ENCODE measurements around the gene PRSS33. TPM values are rescaled to one million over a fixed set of nuclear protein-coding genes. Genes with fewer than 3 reads are reported as not detected.
A peak's percentile ranks its signal among the peaks of the same experiment; 100 is the strongest.

Gene PRSS33
- total RNA-seq, 4 donors from 2014 or later = not detected

DNA sequence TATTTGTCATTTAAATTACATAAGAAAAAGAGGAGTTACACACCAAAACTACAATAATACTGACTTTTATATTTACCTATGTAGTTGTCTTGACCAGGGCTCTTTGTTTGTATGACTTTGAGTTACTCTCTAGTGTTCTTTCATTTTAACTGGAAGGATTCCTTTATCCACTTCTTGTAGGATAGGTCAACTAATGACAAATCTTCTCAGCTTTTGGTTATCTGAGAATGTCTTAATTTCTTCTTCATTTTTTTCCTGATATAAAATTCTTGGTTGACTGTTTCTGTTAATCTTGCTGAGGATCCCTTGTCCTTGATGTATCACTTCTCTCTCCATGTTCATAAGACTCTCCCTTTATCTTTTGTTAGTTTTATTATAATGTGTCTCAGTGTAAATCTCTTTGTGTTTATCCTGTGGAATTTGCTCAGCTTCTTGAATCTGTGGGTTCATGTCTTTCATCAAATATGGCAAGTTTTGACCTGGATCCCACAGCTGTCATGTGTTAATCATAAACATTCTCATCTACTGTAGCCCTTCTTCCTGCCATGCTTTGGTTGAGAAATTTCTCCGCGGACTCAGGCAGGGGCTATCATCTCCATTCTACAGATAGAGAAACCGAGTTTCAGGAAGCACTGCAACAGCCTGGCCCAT, 16.3 kb upstream of the PRSS33 start:
- peaks cover 0 to 9% (median 6%) of the 10 kb centered on the region in 4 donors for H3K4me1 ChIP-seq
- H3K4me3 ChIP-seq = no peak overlapping the region
- DNase-seq = no peak
- intact Hi-C loops (cut with DNase I; ENCODE audit: low total_unique reads) (no loop called here), in situ Hi-C loops (cut with MboI; ENCODE audit: low pct_ligation_motif_present in 1 of 4, low pct_unique_long_range_greater_than_20kb in 1 of 4, low sequenced_read_pairs in 3 of 4) (no loop called here)
- peaks cover 7 to 9% of the 10 kb centered on the region in 2 donors for H3K9me3 ChIP-seq
- no peak for TF ChIP-seq POLR2AphosphoS5 (IDR thresholded peaks at IDR 0.05)
- TF ChIP-seq, protein P1, sequence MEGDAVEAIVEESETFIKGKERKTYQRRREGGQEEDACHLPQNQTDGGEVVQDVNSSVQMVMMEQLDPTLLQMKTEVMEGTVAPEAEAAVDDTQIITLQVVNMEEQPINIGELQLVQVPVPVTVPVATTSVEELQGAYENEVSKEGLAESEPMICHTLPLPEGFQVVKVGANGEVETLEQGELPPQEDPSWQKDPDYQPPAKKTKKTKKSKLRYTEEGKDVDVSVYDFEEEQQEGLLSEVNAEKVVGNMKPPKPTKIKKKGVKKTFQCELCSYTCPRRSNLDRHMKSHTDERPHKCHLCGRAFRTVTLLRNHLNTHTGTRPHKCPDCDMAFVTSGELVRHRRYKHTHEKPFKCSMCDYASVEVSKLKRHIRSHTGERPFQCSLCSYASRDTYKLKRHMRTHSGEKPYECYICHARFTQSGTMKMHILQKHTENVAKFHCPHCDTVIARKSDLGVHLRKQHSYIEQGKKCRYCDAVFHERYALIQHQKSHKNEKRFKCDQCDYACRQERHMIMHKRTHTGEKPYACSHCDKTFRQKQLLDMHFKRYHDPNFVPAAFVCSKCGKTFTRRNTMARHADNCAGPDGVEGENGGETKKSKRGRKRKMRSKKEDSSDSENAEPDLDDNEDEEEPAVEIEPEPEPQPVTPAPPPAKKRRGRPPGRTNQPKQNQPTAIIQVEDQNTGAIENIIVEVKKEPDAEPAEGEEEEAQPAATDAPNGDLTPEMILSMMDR (IDR thresholded peaks at IDR 0.05) = no peak
- TF ChIP-seq POLR2A (IDR thresholded peaks at IDR 0.05) = no peak
- TF ChIP-seq EP300 (IDR thresholded peaks at IDR 0.05; ENCODE audit: low read depth) = no peak
- peaks cover 4% of the 10 kb centered on the region for H3K27me3 ChIP-seq
- H3K27ac ChIP-seq = no peak overlapping the region
- WGBS, 2 donors (ENCODE audit: low coverage in 1 of 2) = 85% methylated on average over 3 of the region's 3 CpGs; no CpG with 5 or more reads in 1 of the 2 donors
- H3K36me3 ChIP-seq = no peaks in the 10 kb centered on the region

DNA sequence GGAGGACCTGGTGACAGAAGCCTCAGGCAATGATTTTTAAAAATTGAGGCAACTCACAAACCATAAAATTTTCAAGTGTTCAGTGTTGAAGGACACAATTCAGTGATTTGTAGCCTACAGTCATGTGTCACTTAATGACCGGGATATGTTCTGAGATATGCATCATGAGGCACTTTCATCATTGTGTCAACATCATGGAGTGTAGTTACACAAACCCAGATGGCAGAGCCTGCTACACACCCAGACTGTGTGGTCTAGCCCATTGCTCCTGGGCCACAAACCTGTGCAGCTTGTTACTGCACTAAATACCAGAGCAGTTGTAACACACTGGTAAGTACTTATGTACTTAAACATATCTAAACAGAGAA, 12.5 kb upstream of the PRSS33 start:
- Histone ChIP-seq H3K4me3 (no peak overlapping the region), H3K9me3 (peaks cover 7 to 9% of the 10 kb centered on the region in 2 donors), H3K4me1 (peaks cover 0 to 26% (median 13%) of the 10 kb centered on the region in 4 donors), H3K27ac (peak overlapping the region; percentile 70 to 79 (median 76)), H3K27me3 (peaks cover 9% of the 10 kb centered on the region), H3K36me3 (no peaks in the 10 kb centered on the region)
- intact Hi-C loops (cut with DNase I; ENCODE audit: low total_unique reads) = no loop called here
- in situ Hi-C loops (cut with MboI; ENCODE audit: low pct_ligation_motif_present in 1 of 4, low pct_unique_long_range_greater_than_20kb in 1 of 4, low sequenced_read_pairs in 3 of 4) = no loop called here
- TF ChIP-seq EP300 (IDR thresholded peaks at IDR 0.05; ENCODE audit: low read depth) (peak; percentile 30), POLR2AphosphoS5 (IDR thresholded peaks at IDR 0.05) (peak in 2 of 3 donors; percentile 62 to 68), POLR2A (IDR thresholded peaks at IDR 0.05) (peak; percentile 21)
- TF ChIP-seq, protein P1 (IDR thresholded peaks at IDR 0.05) = no peak
- 57% methylated on average over 1 of the region's 1 CpG; no CpG with 5 or more reads in 1 of the 2 donors for WGBS, 2 donors (ENCODE audit: low coverage in 1 of 2)
- DNase-seq = peak; percentile 83

DNA sequence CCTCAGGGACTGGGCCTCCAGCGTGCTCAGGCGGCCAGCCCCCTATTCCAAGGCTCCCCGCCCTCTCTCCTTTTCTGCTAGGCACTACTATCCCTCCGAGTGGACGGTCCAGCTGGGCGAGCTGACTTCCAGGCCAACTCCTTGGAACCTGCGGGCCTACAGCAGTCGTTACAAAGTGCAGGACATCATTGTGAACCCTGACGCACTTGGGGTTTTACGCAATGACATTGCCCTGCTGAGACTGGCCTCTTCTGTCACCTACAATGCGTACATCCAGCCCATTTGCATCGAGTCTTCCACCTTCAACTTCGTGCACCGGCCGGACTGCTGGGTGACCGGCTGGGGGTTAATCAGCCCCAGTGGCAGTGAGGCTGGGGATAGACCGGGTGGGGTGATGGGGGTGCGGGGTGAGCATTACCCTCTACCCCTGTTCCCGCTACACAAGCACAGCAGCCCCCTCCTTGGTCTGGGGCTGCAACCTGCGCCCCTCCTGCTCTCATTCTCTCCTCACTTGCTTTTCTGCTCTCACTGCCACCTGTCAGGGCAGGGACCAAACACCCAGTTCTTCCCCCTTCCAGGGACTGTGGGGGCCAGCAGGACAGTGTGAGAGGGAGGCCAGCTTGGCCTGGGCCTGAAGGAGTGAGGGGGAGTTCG, 12.0 kb upstream of the PRSS33 start:
- no peak for TF ChIP-seq POLR2AphosphoS5 (IDR thresholded peaks at IDR 0.05)
- no peak for TF ChIP-seq EP300 (IDR thresholded peaks at IDR 0.05; ENCODE audit: low read depth)
- no peak for TF ChIP-seq POLR2A (IDR thresholded peaks at IDR 0.05)
- TF ChIP-seq, protein P1 (IDR thresholded peaks at IDR 0.05) = no peak
- intact Hi-C loops (cut with DNase I; ENCODE audit: low total_unique reads) (no loop called here), in situ Hi-C loops (cut with MboI; ENCODE audit: low pct_ligation_motif_present in 1 of 4, low pct_unique_long_range_greater_than_20kb in 1 of 4, low sequenced_read_pairs in 3 of 4) (no loop called here)
- no peak for DNase-seq
- peaks cover 7 to 9% of the 10 kb centered on the region in 2 donors for H3K9me3 ChIP-seq
- peaks cover 0 to 26% (median 15%) of the 10 kb centered on the region in 4 donors for H3K4me1 ChIP-seq
- peak overlapping the region; percentile 70 to 79 (median 76) for H3K27ac ChIP-seq
- H3K27me3 ChIP-seq = peaks cover 9% of the 10 kb centered on the region
- WGBS, 2 donors (ENCODE audit: low coverage in 1 of 2) = 84% methylated on average over 21 of the region's 21 CpGs; no CpG with 5 or more reads in 1 of the 2 donors
- H3K36me3 ChIP-seq = no peaks in the 10 kb centered on the region
- no peak overlapping the region for H3K4me3 ChIP-seq

DNA sequence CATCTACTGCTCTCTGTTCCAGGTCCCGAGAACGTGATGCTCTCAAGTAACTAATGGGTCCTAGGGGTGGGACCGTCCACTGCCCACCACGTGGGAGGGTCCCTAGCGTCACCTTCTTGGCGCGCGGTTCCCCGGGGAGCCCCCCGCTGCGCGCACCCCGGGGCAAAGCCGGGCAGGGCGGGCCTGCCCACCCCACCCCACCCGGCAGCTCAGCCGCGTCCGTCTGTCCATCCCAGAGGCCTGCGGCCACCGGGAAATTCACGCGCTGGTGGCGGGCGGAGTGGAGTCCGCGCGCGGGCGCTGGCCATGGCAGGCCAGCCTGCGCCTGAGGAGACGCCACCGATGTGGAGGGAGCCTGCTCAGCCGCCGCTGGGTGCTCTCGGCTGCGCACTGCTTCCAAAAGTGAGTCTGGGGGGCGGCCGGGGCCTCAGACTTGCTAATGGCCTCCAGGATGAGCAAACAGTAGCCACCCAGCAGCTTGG, 11.4 kb upstream of the PRSS33 start:
- Histone ChIP-seq H3K4me3 (no peak overlapping the region), H3K27me3 (peaks cover 9% of the 10 kb centered on the region), H3K36me3 (no peaks in the 10 kb centered on the region), H3K4me1 (peaks cover 0 to 31% (median 17%) of the 10 kb centered on the region in 4 donors), H3K9me3 (peaks cover 2 to 3% of the 10 kb centered on the region in 2 donors), H3K27ac (peak overlapping the region in 3 of 4 donors; percentile 75 to 79 (median 77))
- intact Hi-C loops (cut with DNase I; ENCODE audit: low total_unique reads) = no loop called here
- DNase-seq = no peak
- 90% methylated on average over 39 of the region's 39 CpGs; no CpG with 5 or more reads in 1 of the 2 donors for WGBS, 2 donors (ENCODE audit: low coverage in 1 of 2)
- in situ Hi-C loops (cut with MboI; ENCODE audit: low pct_ligation_motif_present in 1 of 4, low pct_unique_long_range_greater_than_20kb in 1 of 4, low sequenced_read_pairs in 3 of 4) = no loop called here
- no peak for TF ChIP-seq POLR2AphosphoS5 (IDR thresholded peaks at IDR 0.05)
- no peak for TF ChIP-seq POLR2A (IDR thresholded peaks at IDR 0.05)
- no peak for TF ChIP-seq EP300 (IDR thresholded peaks at IDR 0.05; ENCODE audit: low read depth)
